ENCODE data around the gene MPRIP.
"Not testable (repeated sequence)": the region's sequence is repeated elsewhere in the genome, so short reads cannot be mapped to it uniquely, and the experiment has no call there.

MPRIP gene

GRCh38 chr17:17153709-17154108 is 111.5 kb downstream of the MPRIP start:
- DNase-seq: no peak

- DNase-seq: no peak
Measured at GRCh38 chr17:17154556-17154955, 112.3 kb downstream of the MPRIP start.

GRCh38 chr17:17154981-17155380 is 112.7 kb downstream of the MPRIP start:
- no peak for DNase-seq

GRCh38 chr17:17155568-17155967 is 113.3 kb downstream of the MPRIP start:
- no peak for DNase-seq

- no peak for DNase-seq
Measured at GRCh38 chr17:17156107-17156506, 113.8 kb downstream of the MPRIP start.

GRCh38 chr17:17156511-17156910 is 114.3 kb downstream of the MPRIP start:
- no peak for DNase-seq

GRCh38 chr17:17157041-17157440 is 114.8 kb downstream of the MPRIP start:
- no peak for DNase-seq

- not testable (repeated sequence) for DNase-seq
Measured at GRCh38 chr17:17158506-17158905, 116.2 kb downstream of the MPRIP start.

- no peak for DNase-seq
Measured at GRCh38 chr17:17159571-17159970, 117.3 kb downstream of the MPRIP start.

GRCh38 chr17:17161121-17161520 is 118.9 kb downstream of the MPRIP start:
- no peak for DNase-seq

GRCh38 chr17:17161759-17162158 is 119.5 kb downstream of the MPRIP start:
- DNase-seq: no peak

- DNase-seq: no peak
Measured at GRCh38 chr17:17164156-17164555, 121.9 kb downstream of the MPRIP start.

GRCh38 chr17:17164676-17165075 is 122.4 kb downstream of the MPRIP start:
- DNase-seq: no peak

- no peak for DNase-seq
Measured at GRCh38 chr17:17165666-17166308, 123.5 kb downstream of the MPRIP start.

GRCh38 chr17:17166446-17166845 is 124.2 kb downstream of the MPRIP start:
- DNase-seq: no peak

- DNase-seq: no peak
Measured at GRCh38 chr17:17167356-17167755, 125.1 kb downstream of the MPRIP start.

- DNase-seq: no peak
Measured at GRCh38 chr17:17167986-17168385, 125.7 kb downstream of the MPRIP start.

GRCh38 chr17:17168401-17168800 is 126.1 kb downstream of the MPRIP start:
- no peak for DNase-seq

GRCh38 chr17:17169396-17169795 is 127.1 kb downstream of the MPRIP start:
- DNase-seq: no peak

GRCh38 chr17:17170346-17170985 is 128.2 kb downstream of the MPRIP start:
- DNase-seq: no peak

- no peak for DNase-seq
Measured at GRCh38 chr17:17171186-17171585, 128.9 kb downstream of the MPRIP start.

GRCh38 chr17:17172001-17172939 is 130.0 kb downstream of the MPRIP start:
- DNase-seq: no peak

- no peak for DNase-seq
Measured at GRCh38 chr17:17172990-17173389, 130.7 kb downstream of the MPRIP start.

- no peak for DNase-seq
Measured at GRCh38 chr17:17173921-17174320, 131.7 kb downstream of the MPRIP start.
